Ectodermal cell (in vitro differentiated cells): ENCODE data around the gene GIPC2.
"Not testable (repeated sequence)": the region's sequence is repeated elsewhere in the genome, so short reads cannot be mapped to it uniquely, and the experiment has no call there.

Source experiments
- H3K27ac ChIP-seq: 2 replicates; pipeline ENCODE4 v1.7.0; 2013; ENCODE audit warnings: mild to moderate bottlenecking, low read depth, low read length; ENCODE audit not compliant: insufficient read depth, poor library complexity, severe bottlenecking
- H3K27me3 ChIP-seq: 2 replicates; pipeline ENCODE4 v1.7.0; 2013; ENCODE audit warnings: mild to moderate bottlenecking, low read length; ENCODE audit not compliant: insufficient read depth, control insufficient read depth, poor library complexity, severe bottlenecking
- H3K36me3 ChIP-seq: one replicate; pipeline ENCODE4 v1.7.0; 2013; ENCODE audit warnings: low read length; ENCODE audit not compliant: control insufficient read depth, insufficient read depth
- H3K4me1 ChIP-seq: one replicate; pipeline ENCODE4 v1.7.0; 2013; ENCODE audit warnings: low read length; ENCODE audit not compliant: control insufficient read depth, insufficient read depth
- H3K4me3 ChIP-seq: 2 replicates; pipeline ENCODE4 v1.7.0; 2013; ENCODE audit warnings: low read depth, low read length, control low read depth; ENCODE audit not compliant: insufficient read depth
- H3K9me3 ChIP-seq: 2 replicates; pipeline ENCODE4 v1.7.0; 2013; ENCODE audit warnings: mild to moderate bottlenecking, low read length, moderate library complexity; ENCODE audit not compliant: control insufficient read depth
- WGBS, 2 experiments: methylation state at CpG; one replicate each; pipeline ENCODE4 v1.1.7; 2013; ENCODE audit warnings: missing lambda C conversion rate in 2 of 2; 5-methylcytosine and 5-hydroxymethylcytosine counted together

Gene GIPC2

DNA sequence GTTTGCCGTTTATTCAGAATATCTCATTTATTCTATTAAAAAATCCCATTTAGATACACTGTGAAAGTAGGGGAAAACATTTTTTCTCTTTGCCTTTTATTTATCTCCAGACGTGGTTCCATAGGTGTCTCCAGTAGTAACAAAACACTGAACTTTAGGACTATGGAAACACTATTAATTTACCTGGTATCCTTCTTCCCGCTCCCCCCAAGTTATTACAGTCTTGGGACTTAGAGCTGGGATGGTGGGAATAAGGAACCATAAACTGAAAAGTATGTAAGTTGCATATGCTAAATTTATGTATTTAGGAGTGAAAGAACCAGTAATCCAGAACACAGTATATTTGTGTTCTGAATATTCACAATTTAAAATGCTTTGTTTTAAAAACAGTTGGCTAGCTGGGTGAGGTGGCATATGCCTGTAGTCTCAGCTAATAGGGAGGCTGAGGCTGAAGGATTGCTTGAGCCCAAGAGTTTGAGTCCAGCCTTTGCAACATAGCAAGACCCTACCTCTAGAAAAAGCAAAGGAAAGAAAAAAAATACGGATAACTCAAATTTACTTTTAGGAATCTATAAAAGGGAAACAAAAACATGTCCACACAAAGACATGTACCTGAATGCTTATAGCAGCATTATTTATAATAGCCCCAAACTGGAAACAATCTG lies 38.0 kb upstream of the GIPC2 start:
- no peak overlapping the region for H3K4me3 ChIP-seq
- H3K27ac ChIP-seq: no peak overlapping the region
- H3K36me3 ChIP-seq: no peaks in the 10 kb centered on the region
- no peaks in the 10 kb centered on the region for H3K9me3 ChIP-seq
- 93 to 100% methylated on average over 2 to 3 of the region's 4 CpGs for WGBS, 2 experiments
- H3K4me1 ChIP-seq: no peaks in the 10 kb centered on the region
- no peaks in the 10 kb centered on the region for H3K27me3 ChIP-seq

- WGBS, 2 experiments: 89 to 91% methylated on average over 2 of the region's 3 CpGs
- Histone ChIP-seq H3K4me3 (no peak overlapping the region), H3K27ac (no peak overlapping the region), H3K4me1 (no peaks in the 10 kb centered on the region), H3K9me3 (no peaks in the 10 kb centered on the region), H3K36me3 (no peaks in the 10 kb centered on the region), H3K27me3 (no peaks in the 10 kb centered on the region)
Observed at GRCh38 chr1:78009276-78009675, 36.5 kb upstream of the GIPC2 start.

DNA sequence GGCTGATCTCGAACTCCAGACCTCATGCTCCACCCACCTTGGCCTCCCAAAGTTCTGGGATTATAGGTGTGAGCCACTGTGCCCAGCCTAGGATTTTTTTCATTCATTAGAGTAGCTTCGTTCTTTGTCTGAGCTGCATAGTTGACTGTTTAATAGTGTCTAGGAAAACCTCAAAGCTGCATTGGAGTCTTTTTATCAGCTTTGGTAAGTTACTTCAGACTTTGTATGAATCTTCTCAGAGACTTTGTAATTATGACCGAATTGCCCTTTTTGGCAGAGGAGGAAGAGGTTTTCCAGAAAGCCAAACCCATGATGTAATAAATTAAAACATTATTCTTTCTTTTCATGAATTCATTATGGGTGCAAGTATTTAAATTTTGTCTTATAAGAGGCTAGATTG lies 35.9 kb upstream of the GIPC2 start:
- H3K9me3 ChIP-seq: no peaks in the 10 kb centered on the region
- no peaks in the 10 kb centered on the region for H3K4me1 ChIP-seq
- H3K4me3 ChIP-seq: no peak overlapping the region
- H3K27ac ChIP-seq: no peak overlapping the region
- WGBS, 2 experiments: 82 to 96% methylated on average over 3 of the region's 3 CpGs
- no peaks in the 10 kb centered on the region for H3K36me3 ChIP-seq
- H3K27me3 ChIP-seq: no peaks in the 10 kb centered on the region

- H3K36me3 ChIP-seq: no peaks in the 10 kb centered on the region
- H3K4me3 ChIP-seq: no peak overlapping the region
- H3K9me3 ChIP-seq: no peaks in the 10 kb centered on the region
- H3K27me3 ChIP-seq: no peaks in the 10 kb centered on the region
- H3K27ac ChIP-seq: no peak overlapping the region
- WGBS, 2 experiments: 89 to 100% methylated on average over 1 to 2 of the region's 2 CpGs
- H3K4me1 ChIP-seq: no peaks in the 10 kb centered on the region
Observed at GRCh38 chr1:78011050-78011449, 34.7 kb upstream of the GIPC2 start.

- no peak overlapping the region for H3K27ac ChIP-seq
- no peaks in the 10 kb centered on the region for H3K27me3 ChIP-seq
- H3K36me3 ChIP-seq: no peaks in the 10 kb centered on the region
- no peaks in the 10 kb centered on the region for H3K9me3 ChIP-seq
- no peak overlapping the region for H3K4me3 ChIP-seq
- no peaks in the 10 kb centered on the region for H3K4me1 ChIP-seq
Observed at GRCh38 chr1:78015148-78015547, 30.6 kb upstream of the GIPC2 start.

DNA sequence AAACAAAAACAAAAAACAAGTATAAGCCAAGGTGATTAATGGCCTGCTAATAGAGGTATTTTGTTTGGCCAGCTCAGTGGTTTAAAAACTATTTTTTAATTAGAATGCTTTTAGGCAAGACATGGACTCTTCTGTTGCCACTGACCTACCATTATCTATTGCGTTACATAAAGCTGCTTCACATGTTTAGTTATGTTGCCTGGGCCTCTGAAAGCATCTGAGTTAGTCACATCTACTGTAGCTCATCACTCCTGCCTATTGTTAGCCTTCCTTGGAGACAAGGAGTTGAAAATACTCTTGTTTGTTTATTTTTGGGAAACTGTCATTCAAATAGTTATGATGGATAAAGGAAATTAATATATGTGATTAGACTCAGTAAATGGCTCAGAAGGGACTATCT lies 26.7 kb upstream of the GIPC2 start:
- no peaks in the 10 kb centered on the region for H3K27me3 ChIP-seq
- H3K4me1 ChIP-seq: no peaks in the 10 kb centered on the region
- WGBS, 2 experiments: 95 to 100% methylated on average over 1 of the region's 1 CpG
- no peaks in the 10 kb centered on the region for H3K36me3 ChIP-seq
- H3K4me3 ChIP-seq: no peak overlapping the region
- no peaks in the 10 kb centered on the region for H3K9me3 ChIP-seq
- no peak overlapping the region for H3K27ac ChIP-seq

GRCh38 chr1:78021134-78021533 lies 24.6 kb upstream of the GIPC2 start:
- not testable (repeated sequence) for H3K27me3 ChIP-seq, H3K4me3 ChIP-seq, H3K4me1 ChIP-seq, H3K9me3 ChIP-seq, H3K27ac ChIP-seq, H3K36me3 ChIP-seq
- WGBS, 2 experiments: 90 to 92% methylated on average over 3 to 4 of the region's 4 CpGs

- Histone ChIP-seq H3K4me1 (no peaks in the 10 kb centered on the region), H3K36me3 (no peaks in the 10 kb centered on the region), H3K27ac (no peak overlapping the region), H3K27me3 (no peaks in the 10 kb centered on the region), H3K9me3 (no peaks in the 10 kb centered on the region), H3K4me3 (no peak overlapping the region)
- 92% methylated on average over 4 of the region's 4 CpGs; no CpG with 5 or more reads in 1 of the 2 experiments for WGBS, 2 experiments
Observed at GRCh38 chr1:78029793-78030192, 16.0 kb upstream of the GIPC2 start.

DNA sequence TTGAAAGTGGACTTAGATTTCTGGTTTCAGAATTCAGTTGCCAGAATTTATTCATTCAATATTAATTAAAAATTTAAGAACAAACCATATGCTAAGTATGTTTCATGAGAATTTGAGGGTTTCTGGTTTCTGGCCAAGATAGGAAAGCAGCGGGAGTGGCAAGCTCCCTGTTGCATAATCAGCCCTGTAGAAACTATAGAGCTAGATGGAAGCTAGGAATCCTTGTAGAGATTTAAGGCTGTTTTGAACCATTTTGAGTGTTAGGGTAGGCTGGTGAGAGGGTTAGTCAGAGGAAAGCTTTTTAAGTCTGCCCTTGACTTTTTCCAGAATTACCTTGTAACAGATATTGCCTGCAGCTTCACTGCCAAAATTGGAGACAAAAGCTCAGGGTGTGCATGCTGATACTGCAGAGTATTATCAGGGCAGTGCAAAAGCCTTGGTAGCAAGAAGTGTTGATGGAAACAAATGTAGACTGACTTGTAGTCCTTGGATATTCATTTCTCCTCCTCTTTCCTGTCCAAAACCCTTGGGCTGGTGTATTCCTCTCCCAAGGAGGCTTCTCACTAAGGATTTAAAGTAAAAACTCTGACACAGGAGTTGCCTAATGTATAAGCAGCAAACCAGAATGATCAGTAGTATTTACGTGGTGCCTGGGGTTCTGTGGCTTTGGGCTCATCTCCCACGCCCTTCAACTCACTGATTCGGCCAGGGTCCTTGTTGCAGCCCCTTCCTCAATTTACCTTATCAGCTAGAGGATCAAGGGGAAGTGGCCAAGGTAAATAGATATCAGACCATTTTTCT lies 12.6 kb upstream of the GIPC2 start:
- Histone ChIP-seq H3K27ac (no peak overlapping the region), H3K27me3 (no peaks in the 10 kb centered on the region), H3K9me3 (no peaks in the 10 kb centered on the region), H3K4me3 (no peak overlapping the region), H3K4me1 (no peaks in the 10 kb centered on the region), H3K36me3 (no peaks in the 10 kb centered on the region)
- WGBS, 2 experiments: 89 to 92% methylated on average over 4 of the region's 4 CpGs

GRCh38 chr1:78033797-78034172 lies 12.0 kb upstream of the GIPC2 start:
- WGBS, 2 experiments: 90 to 93% methylated on average over 3 of the region's 3 CpGs
- H3K9me3 ChIP-seq: no peaks in the 10 kb centered on the region

More at GRCh38 chr1:78033797-78034172, 12.0 kb upstream of the GIPC2 start:
- Histone ChIP-seq H3K4me1 (no peaks in the 10 kb centered on the region), H3K27ac (no peak overlapping the region), H3K4me3 (no peak overlapping the region), H3K36me3 (no peaks in the 10 kb centered on the region), H3K27me3 (no peaks in the 10 kb centered on the region)
